ENCODE measurements around the gene PIP5K1B. TPM values are rescaled to one million over a fixed set of nuclear protein-coding genes. Genes with fewer than 3 reads are reported as not detected.

Gene PIP5K1B
- total RNA-seq, 6 experiments from 2014 or later: not detected

DNA sequence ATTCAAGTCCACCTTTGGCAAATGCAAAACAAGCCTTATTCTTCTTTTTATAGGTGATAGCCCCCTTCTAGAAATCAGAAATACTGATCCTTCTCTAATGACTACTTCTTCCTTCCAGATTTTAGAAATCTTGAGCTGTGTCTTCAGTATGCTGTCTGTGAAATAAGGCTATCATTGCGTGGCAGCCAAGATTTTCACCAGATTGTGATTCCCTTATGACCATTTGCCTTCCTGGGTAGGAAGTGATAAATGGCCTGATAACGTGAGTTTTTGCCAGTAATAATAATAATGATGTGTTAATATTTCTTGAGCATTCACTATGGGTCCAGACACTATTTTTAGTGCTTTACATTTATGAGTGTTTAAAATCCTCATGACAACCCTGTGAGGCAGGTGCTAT is 80.9 kb downstream of the PIP5K1B start:
- no peak for DNase-seq
- no peaks in the 10 kb centered on the region for H3K27me3 Mint-ChIP-seq (ENCODE audit: insufficient read depth)
- H3K27ac Mint-ChIP-seq: no peak overlapping the region
- H3K36me3 Mint-ChIP-seq (ENCODE audit: low read depth): no peaks in the 10 kb centered on the region
- H3K4me3 Mint-ChIP-seq: no peak overlapping the region
- no peaks in the 10 kb centered on the region for H3K4me1 Mint-ChIP-seq (ENCODE audit: low read depth)
- no peak for TF ChIP-seq CTCF (IDR thresholded peaks at IDR 0.05)
- no peaks in the 10 kb centered on the region for H3K9me3 Mint-ChIP-seq

- Mint-ChIP-seq H3K36me3 (ENCODE audit: low read depth) (no peaks in the 10 kb centered on the region), H3K27me3 (ENCODE audit: insufficient read depth) (no peaks in the 10 kb centered on the region; the same call in 1 of the 2 replicates), H3K4me3 (no peak overlapping the region), H3K4me1 (ENCODE audit: low read depth) (no peaks in the 10 kb centered on the region), H3K9me3 (no peaks in the 10 kb centered on the region), H3K27ac (no peak overlapping the region)
- no peak for TF ChIP-seq CTCF (IDR thresholded peaks at IDR 0.05)
- no peak for DNase-seq
Observed at GRCh38 chr9:68791169-68791568, 86.1 kb downstream of the PIP5K1B start.

DNA sequence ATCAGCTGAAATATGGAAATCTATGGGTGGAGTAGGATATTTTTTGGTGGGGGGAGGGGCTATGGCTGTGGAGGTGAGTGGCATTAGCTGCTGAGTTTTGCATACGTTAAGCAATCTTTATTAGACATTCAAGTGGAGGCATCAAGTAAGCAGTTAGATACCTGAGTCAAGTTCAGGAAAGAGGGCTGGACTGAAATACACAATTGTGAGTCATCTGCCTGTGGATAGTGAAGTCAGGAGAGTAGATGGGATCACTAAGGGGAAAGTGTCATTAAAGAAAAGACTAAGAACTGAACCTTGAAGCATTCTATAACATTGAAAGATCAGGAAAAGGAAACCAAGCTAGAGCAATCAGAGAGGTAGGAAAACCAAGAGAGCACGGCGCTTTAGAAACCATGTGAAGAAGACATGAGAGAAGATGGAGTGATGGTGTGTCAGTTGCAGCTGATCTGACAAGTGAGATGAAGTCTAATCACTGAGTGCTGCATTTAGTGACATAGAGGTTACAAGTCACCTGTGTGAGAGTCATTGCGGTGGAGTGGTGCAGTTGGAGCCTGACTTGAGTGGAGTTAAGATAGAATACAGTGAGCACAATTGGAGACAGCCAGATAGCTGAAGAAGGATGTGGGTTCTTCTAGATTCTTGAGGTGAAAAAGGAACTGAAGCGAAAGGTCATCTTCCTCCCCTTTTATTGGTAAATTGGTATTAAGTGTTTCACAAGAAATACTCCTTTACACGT is 88.7 kb downstream of the PIP5K1B start:
- Mint-ChIP-seq H3K27ac (no peak overlapping the region), H3K36me3 (ENCODE audit: low read depth) (no peaks in the 10 kb centered on the region), H3K27me3 (ENCODE audit: insufficient read depth) (peaks cover 3% of the 10 kb centered on the region; the same call in 1 of the 2 replicates), H3K4me3 (no peak overlapping the region), H3K9me3 (no peaks in the 10 kb centered on the region), H3K4me1 (ENCODE audit: low read depth) (no peaks in the 10 kb centered on the region)
- no peak for TF ChIP-seq CTCF (IDR thresholded peaks at IDR 0.05)
- no peak for DNase-seq

DNA sequence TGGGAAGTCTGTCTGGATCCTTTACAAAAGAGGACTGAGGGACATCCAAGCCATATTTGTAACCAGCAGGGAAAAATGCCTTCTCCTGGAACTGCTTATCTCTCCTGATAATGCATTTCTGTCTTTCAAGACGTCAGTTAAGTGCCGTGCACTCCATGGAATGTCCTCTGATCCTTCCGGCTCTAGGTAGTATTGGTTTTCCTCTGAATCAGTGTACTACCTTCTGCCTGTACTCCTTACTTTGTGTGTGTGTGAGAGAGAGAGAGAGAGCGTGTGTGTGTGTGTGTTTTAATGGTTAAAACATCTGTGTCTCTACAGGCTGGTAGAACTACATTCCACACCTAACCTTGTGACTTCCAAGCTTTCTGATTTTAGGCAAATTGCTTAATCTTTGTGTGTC is 89.9 kb downstream of the PIP5K1B start:
- Mint-ChIP-seq H3K27me3 (ENCODE audit: insufficient read depth) (peaks cover 3% of the 10 kb centered on the region; the same call in 1 of the 2 replicates), H3K9me3 (no peaks in the 10 kb centered on the region), H3K4me1 (ENCODE audit: low read depth) (no peaks in the 10 kb centered on the region), H3K36me3 (ENCODE audit: low read depth) (no peaks in the 10 kb centered on the region), H3K27ac (no peak overlapping the region), H3K4me3 (no peak overlapping the region)
- TF ChIP-seq CTCF (IDR thresholded peaks at IDR 0.05): no peak
- DNase-seq: no peak

- H3K27me3 Mint-ChIP-seq (ENCODE audit: insufficient read depth): peaks cover 3% of the 10 kb centered on the region; the same call in 1 of the 2 replicates
- no peak for DNase-seq
- no peaks in the 10 kb centered on the region for H3K9me3 Mint-ChIP-seq
Observed at GRCh38 chr9:68795411-68795810, 90.4 kb downstream of the PIP5K1B start.

More at GRCh38 chr9:68795411-68795810, 90.4 kb downstream of the PIP5K1B start:
- Mint-ChIP-seq H3K4me3 (no peak overlapping the region), H3K36me3 (ENCODE audit: low read depth) (no peaks in the 10 kb centered on the region), H3K27ac (no peak overlapping the region), H3K4me1 (ENCODE audit: low read depth) (no peaks in the 10 kb centered on the region)
- no peak for TF ChIP-seq CTCF (IDR thresholded peaks at IDR 0.05)

All from HFFc6 (cell line).